Measurements from ENCODE around the gene PTGIS. TPM values are rescaled to one million over a fixed set of nuclear protein-coding genes. Genes with fewer than 3 reads are reported as not detected.
A peak's percentile ranks its signal among the peaks of the same experiment; 100 is the strongest.

PTGIS gene
- total and polyA plus RNA-seq, 2 donors (not counting 3 experiments of a cell fraction or from before 2014, with no cell fraction given) = 6.2 to 11.8 TPM

DNA sequence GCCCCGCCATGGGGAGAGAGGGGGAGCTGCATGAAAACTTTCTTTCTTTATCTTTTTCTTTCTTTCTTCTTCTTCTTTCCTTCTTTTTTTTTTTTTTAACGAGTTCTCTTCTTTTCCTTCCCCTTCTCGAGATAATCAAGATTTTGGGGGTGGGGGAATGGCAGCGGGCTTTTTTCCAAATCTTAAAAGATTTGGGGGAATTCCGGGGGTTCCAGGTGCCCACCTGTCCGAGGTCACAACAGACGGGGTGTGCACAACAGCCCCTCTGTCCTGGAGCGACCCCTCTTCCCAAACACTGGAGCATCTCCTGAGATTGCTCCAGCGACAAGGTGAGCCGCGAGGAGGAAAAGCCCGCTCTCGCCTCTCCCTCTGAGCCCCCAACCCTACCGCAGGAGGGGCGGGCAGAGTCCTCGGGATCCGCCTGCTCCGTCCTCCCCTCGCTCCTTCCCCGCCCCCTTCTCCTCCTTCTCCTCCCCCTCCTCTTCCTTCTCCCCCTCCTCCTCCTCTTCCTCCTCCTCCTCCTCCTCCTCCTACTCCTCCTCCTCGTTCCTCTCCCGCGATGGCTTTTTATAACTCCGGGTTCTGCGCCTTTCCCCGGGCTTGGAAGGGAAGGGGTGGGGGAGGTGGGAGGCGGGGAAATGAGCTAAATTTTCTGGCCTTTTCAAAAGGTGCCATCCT lies 84.8 kb downstream of the PTGIS start:
- no peaks in the 10 kb centered on the region for H3K79me2 ChIP-seq (ENCODE audit: control insufficient read depth, insufficient read depth, low read length)

DNA sequence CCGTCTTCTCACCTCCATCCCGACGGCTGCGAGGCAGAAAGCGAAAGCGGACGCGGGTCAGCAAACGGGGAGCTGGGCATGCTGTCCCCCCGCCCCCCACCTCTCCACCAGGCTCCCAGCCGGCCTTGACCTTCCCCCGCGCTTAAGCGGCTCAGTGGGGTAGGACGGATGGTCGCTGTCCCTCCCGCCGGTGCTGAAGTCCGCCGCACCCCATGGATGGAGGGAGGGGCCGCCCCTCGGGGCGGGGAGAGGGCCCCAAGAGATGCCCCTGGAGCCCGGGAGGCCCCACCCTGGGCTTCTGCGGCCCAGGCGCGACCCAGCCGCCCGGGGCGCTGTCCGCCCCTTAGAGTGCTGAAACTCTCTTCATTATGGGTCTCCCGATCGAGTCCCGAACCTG lies 85.3 kb downstream of the PTGIS start, which contains the start of gene KCNB1:
TSS of gene KCNB1 (minus strand) at position 48 of the 397 bp plus-strand sequence. CDS start 188 bp downstream, outside the sequence.
- POLR2A ChIA-PET = no interaction called here
- H3K4me2 ChIP-seq (ENCODE audit: insufficient read depth, low read length) = no peak within 1 kb of the TSS
- intact Hi-C loops (cut with micrococcal nuclease) (no loop called here), dilution Hi-C loops (cut with MboI; ENCODE audit: extremely low pct_ligation_motif_present, low sequenced_read_pairs) (no loop called here)
- no peaks in the 10 kb centered on the region for H3K9me1 ChIP-seq (replicated peaks; ENCODE audit: control insufficient read depth, extremely low read depth, insufficient read depth, low read length)
- BruUV-seq (replicated peaks) = no TSS peak
- H2AFZ ChIP-seq (ENCODE audit: low read depth, low read length) = no peak within 1 kb of the TSS
- TF ChIP-seq POLR2AphosphoS5 (IDR thresholded peaks at IDR 0.05; ENCODE audit: insufficient read depth, low read depth, low read length) (no peak), JUN (IDR thresholded peaks at IDR 0.05; ENCODE audit: borderline replicate concordance, insufficient read depth, insufficient read length, low read depth) (no peak), MYC (IDR thresholded peaks at IDR 0.05; ENCODE audit: low read depth, low read length) (no peak)
- TF ChIP-seq, protein P1, sequence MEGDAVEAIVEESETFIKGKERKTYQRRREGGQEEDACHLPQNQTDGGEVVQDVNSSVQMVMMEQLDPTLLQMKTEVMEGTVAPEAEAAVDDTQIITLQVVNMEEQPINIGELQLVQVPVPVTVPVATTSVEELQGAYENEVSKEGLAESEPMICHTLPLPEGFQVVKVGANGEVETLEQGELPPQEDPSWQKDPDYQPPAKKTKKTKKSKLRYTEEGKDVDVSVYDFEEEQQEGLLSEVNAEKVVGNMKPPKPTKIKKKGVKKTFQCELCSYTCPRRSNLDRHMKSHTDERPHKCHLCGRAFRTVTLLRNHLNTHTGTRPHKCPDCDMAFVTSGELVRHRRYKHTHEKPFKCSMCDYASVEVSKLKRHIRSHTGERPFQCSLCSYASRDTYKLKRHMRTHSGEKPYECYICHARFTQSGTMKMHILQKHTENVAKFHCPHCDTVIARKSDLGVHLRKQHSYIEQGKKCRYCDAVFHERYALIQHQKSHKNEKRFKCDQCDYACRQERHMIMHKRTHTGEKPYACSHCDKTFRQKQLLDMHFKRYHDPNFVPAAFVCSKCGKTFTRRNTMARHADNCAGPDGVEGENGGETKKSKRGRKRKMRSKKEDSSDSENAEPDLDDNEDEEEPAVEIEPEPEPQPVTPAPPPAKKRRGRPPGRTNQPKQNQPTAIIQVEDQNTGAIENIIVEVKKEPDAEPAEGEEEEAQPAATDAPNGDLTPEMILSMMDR (IDR thresholded peaks at IDR 0.05; ENCODE audit: extremely low read depth in 1 of 2, insufficient read depth in 1 of 2, low read depth in 1 of 2, low read length in 2 of 2) = no peak
- H3K27me3 ChIP-seq (ENCODE audit: control insufficient read depth in 2 of 2, insufficient read depth in 2 of 2, low read length in 2 of 2) = peaks cover 13 to 18% of the 10 kb centered on the region in 2 experiments
- CTCF ChIA-PET = interaction anchor here (3.0 to 4.0 kb wide), 2 partner anchors 98 to 146 kb away, joined by 62 to 93 read pairs; no protein-coding TSS in a partner anchor
- H4K20me1 ChIP-seq (replicated peaks; ENCODE audit: control insufficient read depth, extremely low read depth, insufficient read depth, low read length) = no peaks in the 10 kb centered on the region
- H3K9me3 ChIP-seq (replicated peaks; ENCODE audit: control insufficient read depth, insufficient read depth, low read length) = no peaks in the 10 kb centered on the region
- no peaks in the 10 kb centered on the region for H3K79me2 ChIP-seq (ENCODE audit: control insufficient read depth, insufficient read depth, low read length)
- H3K36me3 ChIP-seq (ENCODE audit: control insufficient read depth in 2 of 2, extremely low read depth in 1 of 2, insufficient read depth in 2 of 2, low read length in 2 of 2) = no peaks in the 10 kb centered on the region
- H3K27ac ChIP-seq (ENCODE audit: insufficient read depth, low read depth, low read length) = no peak within 1 kb of the TSS
- FAIRE-seq = no peak
- H3K4me3 ChIP-seq (replicated peaks in 1 of 3; ENCODE audit: insufficient read depth in 1 of 3, low read depth in 1 of 3, low read length in 3 of 3) = no peak within 1 kb of the TSS
- peak; percentile 23 for DNase-seq (ENCODE audit: low read depth, low spot score)
- no peak within 1 kb of the TSS for H3K9ac ChIP-seq (replicated peaks; ENCODE audit: extremely low read depth, insufficient read depth, low read length)
- no peaks in the 10 kb centered on the region for H3K4me1 ChIP-seq (ENCODE audit: control insufficient read depth, extremely low read depth, insufficient read depth, low read length)

More for the DNA sequence above, 84.8 kb downstream of the PTGIS start:
- peaks cover 14 to 19% of the 10 kb centered on the region in 2 experiments for H3K27me3 ChIP-seq (ENCODE audit: control insufficient read depth in 2 of 2, insufficient read depth in 2 of 2, low read length in 2 of 2)
- no peak overlapping the region for H3K9ac ChIP-seq (replicated peaks; ENCODE audit: extremely low read depth, insufficient read depth, low read length)
- H3K9me3 ChIP-seq (replicated peaks; ENCODE audit: control insufficient read depth, insufficient read depth, low read length) = no peaks in the 10 kb centered on the region
- H3K4me2 ChIP-seq (ENCODE audit: insufficient read depth, low read length) = no peak overlapping the region
- ChIA-PET POLR2A (no interaction called here), CTCF (interaction anchor here (0.7 to 4.0 kb wide), 10 partner anchors 17 to 152 kb away, joined by 3 to 93 read pairs (median 8); no protein-coding TSS in a partner anchor)
- no peaks in the 10 kb centered on the region for H3K36me3 ChIP-seq (ENCODE audit: control insufficient read depth in 2 of 2, extremely low read depth in 1 of 2, insufficient read depth in 2 of 2, low read length in 2 of 2)
- FAIRE-seq = no peak
- H3K4me1 ChIP-seq (ENCODE audit: control insufficient read depth, extremely low read depth, insufficient read depth, low read length) = no peaks in the 10 kb centered on the region
- TF ChIP-seq FOS (IDR thresholded peaks at IDR 0.05; ENCODE audit: borderline replicate concordance, insufficient read depth, low read length) (no peak), EZH2 (IDR thresholded peaks at IDR 0.05; ENCODE audit: borderline replicate concordance, low read depth, low read length, severe bottlenecking) (peak; percentile 53)
- no TSS peak for BruUV-seq (replicated peaks)
- DNase-seq (ENCODE audit: low read depth, low spot score) = no peak
- H3K9me1 ChIP-seq (replicated peaks; ENCODE audit: control insufficient read depth, extremely low read depth, insufficient read depth, low read length) = no peaks in the 10 kb centered on the region
- no peak overlapping the region for H3K4me3 ChIP-seq (replicated peaks in 1 of 3; ENCODE audit: insufficient read depth in 1 of 3, low read depth in 1 of 3, low read length in 3 of 3)
- H3K27ac ChIP-seq (ENCODE audit: insufficient read depth, low read depth, low read length) = no peak overlapping the region
- H4K20me1 ChIP-seq (replicated peaks; ENCODE audit: control insufficient read depth, extremely low read depth, insufficient read depth, low read length) = no peaks in the 10 kb centered on the region
- H2AFZ ChIP-seq (ENCODE audit: low read depth, low read length) = no peak overlapping the region
- intact Hi-C loops (cut with micrococcal nuclease) = no loop called here
- dilution Hi-C loops (cut with MboI; ENCODE audit: extremely low pct_ligation_motif_present, low sequenced_read_pairs) = no loop called here
